A673 (cell line): ENCODE results near the gene DNAJC6. TPM values are rescaled to one million over a fixed set of nuclear protein-coding genes. Genes with fewer than 3 reads are reported as not detected.

Experiments
- BruUV-seq: library from RNA; stranded (reverse); fragments of 400-500 nt; replicated peaks from 2 replicates; lab custom pipeline; 2021; lab: Mats Ljungman, UMichigan
- CTCF ChIA-PET: fragments of 300-600 bp; sonication (Branson Sonifier 250); formaldehyde crosslinking; loops from one replicate; lab custom pipeline; 2022; ENCODE audit warnings: antibody characterized with exemption; lab: Charles Lee
- POLR2A ChIA-PET: fragments of 300-600 bp; sonication (Branson Sonifier 250); formaldehyde crosslinking; loops from one replicate; lab custom pipeline; 2022; ENCODE audit warnings: antibody characterized with exemption; ENCODE audit not compliant: low non-redundant PET; lab: Charles Lee
- DNase-seq: peaks from one replicate; pipeline ENCODE4 v3.0.0-alpha.2; 2015; ENCODE audit warnings: low spot score
- H3K27ac ChIP-seq: fragments of 200-600 bp; sonication (generic); 2 replicates; pipeline ENCODE4 v1.5.1; 2016; ENCODE audit warnings: mixed run types, low read depth, mild to moderate bottlenecking, mixed read lengths, antibody characterized with exemption, low read length; ENCODE audit not compliant: poor library complexity, severe bottlenecking
- H3K27me3 ChIP-seq: fragments of 200-600 bp; sonication (generic); replicated peaks from 2 replicates; pipeline ENCODE4 v1.6.1; 2017; ENCODE audit warnings: mixed run types, low read depth, mild to moderate bottlenecking, mixed read lengths, antibody characterized with exemption, low read length; ENCODE audit not compliant: insufficient read depth, poor library complexity
- H3K36me3 ChIP-seq: fragments of 200-600 bp; sonication (generic); 2 replicates; pipeline ENCODE4 v1.6.1; 2016; ENCODE audit warnings: mixed run types, mild to moderate bottlenecking, mixed read lengths, antibody characterized with exemption, low read length; ENCODE audit not compliant: insufficient read depth, poor library complexity, severe bottlenecking
- H3K4me1 ChIP-seq: fragments of 200-600 bp; sonication (generic); 2 replicates; pipeline ENCODE4 v1.6.1; 2017; ENCODE audit warnings: mixed run types, mild to moderate bottlenecking, mixed read lengths, antibody characterized with exemption, low read length; ENCODE audit not compliant: insufficient read depth, poor library complexity, severe bottlenecking
- H3K4me3 ChIP-seq: fragments of 200-600 bp; sonication (generic); 2 replicates; pipeline ENCODE4 v1.5.1; 2016; ENCODE audit warnings: low read depth, mixed run types, mild to moderate bottlenecking, mixed read lengths, low read length; ENCODE audit not compliant: poor library complexity, severe bottlenecking
- H3K9me3 ChIP-seq: fragments of 200-600 bp; sonication (generic); 2 replicates; pipeline ENCODE4 v1.6.1; 2016; ENCODE audit warnings: mixed run types, low read depth, mild to moderate bottlenecking, mixed read lengths, antibody characterized with exemption, low read length; ENCODE audit not compliant: poor library complexity, severe bottlenecking
- EZH2 ChIP-seq: fragments of 200-600 bp; sonication (generic); IDR thresholded peaks from 2 replicates; pipeline ENCODE4 v1.6.1; 2017; ENCODE audit warnings: borderline replicate concordance, low read depth, mild to moderate bottlenecking, mixed read lengths, antibody characterized with exemption, low read length; ENCODE audit not compliant: poor library complexity, severe bottlenecking
- intact Hi-C: fragments of 100-400 bp; cut with micrococcal nuclease; formaldehyde crosslinking; loops from one replicate; pipeline ENCODE4 v1.10.0; 2022; ENCODE audit not compliant: unreplicated experiment
- total RNA-seq: library from RNA; stranded (reverse); gene quantifications from 2 replicates; pipeline ENCODE4 v1.2.3, GENCODE V29; 2021
- TF ChIP-seq, protein P1 (sequence below): fragments of 300-800, 200-600 bp; sonication (generic); conservative IDR thresholded peaks from 2 replicates; pipeline ENCODE4 v1.5.1; 2017; ENCODE audit warnings: low read depth, mild to moderate bottlenecking, antibody characterized with exemption, low read length, moderate library complexity, mixed read lengths

Gene DNAJC6
- total RNA-seq, 1 experiment from 2014 or later, result 1.1 TPM

DNA sequence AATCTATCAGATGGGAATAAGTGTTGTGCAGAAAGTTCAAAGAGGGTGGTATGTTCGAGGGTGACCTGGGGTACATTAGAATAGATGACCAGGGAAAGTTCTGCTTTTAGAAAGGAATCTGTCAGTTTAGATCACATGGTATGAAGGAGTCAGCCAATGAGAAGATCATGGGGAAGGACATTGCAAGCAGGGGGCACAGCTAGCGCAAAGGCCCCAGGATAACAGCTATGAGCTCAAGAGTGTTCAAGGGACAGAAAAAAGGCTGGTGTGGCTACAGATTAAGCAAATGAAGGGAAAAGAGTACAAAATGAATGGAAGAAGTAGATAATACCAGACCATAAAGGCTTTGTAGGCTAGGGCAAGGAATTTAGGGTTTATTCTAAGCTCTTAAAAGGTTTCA, 119.7 kb downstream of the DNAJC6 start:
- POLR2A ChIA-PET, result no interaction called here
- intact Hi-C loops, result no loop called here
- Histone ChIP-seq H3K27me3 (no peaks in the 10 kb centered on the region), H3K4me1 (no peaks in the 10 kb centered on the region), H3K27ac (no peak overlapping the region), H3K9me3 (no peaks in the 10 kb centered on the region), H3K4me3 (no peak overlapping the region), H3K36me3 (peaks cover 8% of the 10 kb centered on the region)
- no TSS peak for BruUV-seq
- TF ChIP-seq, protein P1, sequence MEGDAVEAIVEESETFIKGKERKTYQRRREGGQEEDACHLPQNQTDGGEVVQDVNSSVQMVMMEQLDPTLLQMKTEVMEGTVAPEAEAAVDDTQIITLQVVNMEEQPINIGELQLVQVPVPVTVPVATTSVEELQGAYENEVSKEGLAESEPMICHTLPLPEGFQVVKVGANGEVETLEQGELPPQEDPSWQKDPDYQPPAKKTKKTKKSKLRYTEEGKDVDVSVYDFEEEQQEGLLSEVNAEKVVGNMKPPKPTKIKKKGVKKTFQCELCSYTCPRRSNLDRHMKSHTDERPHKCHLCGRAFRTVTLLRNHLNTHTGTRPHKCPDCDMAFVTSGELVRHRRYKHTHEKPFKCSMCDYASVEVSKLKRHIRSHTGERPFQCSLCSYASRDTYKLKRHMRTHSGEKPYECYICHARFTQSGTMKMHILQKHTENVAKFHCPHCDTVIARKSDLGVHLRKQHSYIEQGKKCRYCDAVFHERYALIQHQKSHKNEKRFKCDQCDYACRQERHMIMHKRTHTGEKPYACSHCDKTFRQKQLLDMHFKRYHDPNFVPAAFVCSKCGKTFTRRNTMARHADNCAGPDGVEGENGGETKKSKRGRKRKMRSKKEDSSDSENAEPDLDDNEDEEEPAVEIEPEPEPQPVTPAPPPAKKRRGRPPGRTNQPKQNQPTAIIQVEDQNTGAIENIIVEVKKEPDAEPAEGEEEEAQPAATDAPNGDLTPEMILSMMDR, result no peak
- TF ChIP-seq EZH2, result no peak
- CTCF ChIA-PET, result interaction anchor here (0.8 kb wide), 1 partner anchor 30 kb away, joined by 4 read pairs; no protein-coding TSS in a partner anchor
- DNase-seq, result no peak

DNA sequence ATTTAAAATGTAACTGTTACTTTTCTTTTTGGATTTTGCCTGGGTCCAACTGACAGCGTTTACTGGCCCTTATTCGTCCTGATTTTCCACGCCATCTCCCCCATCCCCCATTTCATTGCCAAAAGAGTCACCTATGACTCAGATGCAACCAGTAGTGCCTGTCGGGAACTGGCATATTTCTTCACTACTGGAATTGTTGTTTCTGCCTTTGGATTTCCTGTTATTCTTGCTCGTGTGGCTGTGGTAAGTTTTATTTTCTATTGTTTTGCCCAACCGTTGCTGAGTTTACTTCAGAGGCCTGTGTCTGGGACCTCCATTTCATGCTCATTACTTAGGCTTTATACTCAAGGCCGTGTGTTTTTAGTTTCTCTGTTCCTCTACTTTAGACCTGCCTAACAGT, 120.5 kb downstream of the DNAJC6 start:
- no peak overlapping the region for H3K4me3 ChIP-seq
- BruUV-seq, result no TSS peak

DNA sequence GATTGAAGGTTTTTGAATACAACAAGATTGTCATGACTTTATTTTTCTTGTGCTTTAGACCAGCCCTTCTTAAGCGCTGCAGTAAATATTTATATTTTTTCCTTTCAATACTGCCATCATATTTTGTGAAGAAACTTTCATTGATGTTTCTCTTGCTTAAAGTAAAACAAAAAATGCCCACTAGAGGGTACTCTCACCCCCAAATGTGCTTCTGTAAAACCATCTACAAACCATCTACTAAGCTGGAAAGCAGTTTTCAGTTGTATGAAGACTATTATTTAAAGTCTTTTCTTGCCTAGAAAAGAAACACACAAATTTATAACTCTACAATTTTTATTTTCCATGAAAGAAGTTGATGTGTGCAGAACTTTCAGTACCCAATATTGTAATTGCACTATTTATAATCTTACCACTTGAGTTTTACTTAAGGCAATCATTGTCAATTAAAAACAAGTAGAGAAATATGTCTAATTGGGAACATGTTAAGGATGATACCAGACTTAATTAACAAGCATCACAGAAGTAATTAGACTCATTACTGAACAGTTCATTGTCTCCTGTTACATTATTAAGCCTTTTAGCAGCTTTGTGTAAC, 121.9 kb downstream of the DNAJC6 start:
- intact Hi-C loops, result loop anchor here (2.0 kb wide), 1 partner anchor 256 kb away; no protein-coding TSS in a partner anchor
- H3K27me3 ChIP-seq, result no peaks in the 10 kb centered on the region
- no peaks in the 10 kb centered on the region for H3K4me1 ChIP-seq
- H3K4me3 ChIP-seq, result no peak overlapping the region
- ChIA-PET POLR2A (no interaction called here), CTCF (interaction anchor here (0.6 to 1.2 kb wide), 3 partner anchors 10 to 256 kb away, joined by 4 to 9 read pairs (median 5); partner anchors contain the start of genes LEPR and LEPROT)
- BruUV-seq, result no TSS peak
- no peak overlapping the region for H3K27ac ChIP-seq
- H3K9me3 ChIP-seq, result no peaks in the 10 kb centered on the region
- peak; percentile 58 for DNase-seq
- no peak for TF ChIP-seq EZH2
- TF ChIP-seq, protein P1, result peak; percentile 77
- peaks cover 4% of the 10 kb centered on the region for H3K36me3 ChIP-seq

More for the DNA sequence above, 120.5 kb downstream of the DNAJC6 start:
- intact Hi-C loops, result loop anchor here (2.0 kb wide), 1 partner anchor 257 kb away; no protein-coding TSS in a partner anchor
- Histone ChIP-seq H3K27ac (no peak overlapping the region), H3K36me3 (peaks cover 8% of the 10 kb centered on the region), H3K4me1 (no peaks in the 10 kb centered on the region), H3K27me3 (no peaks in the 10 kb centered on the region), H3K9me3 (no peaks in the 10 kb centered on the region)
- POLR2A ChIA-PET, result interaction anchor here (0.6 kb wide), 1 partner anchor 30 kb away, joined by 3 read pairs; no protein-coding TSS in a partner anchor
- CTCF ChIA-PET, result no interaction called here
- no peak for DNase-seq
- no peak for TF ChIP-seq EZH2
- TF ChIP-seq, protein P1, result no peak
